ENCODE results near the gene HOXA4. TPM values are rescaled to one million over a fixed set of nuclear protein-coding genes. Genes with fewer than 3 reads are reported as not detected.

Gene HOXA4
- total and polyA plus RNA-seq, 10 of the 15 experiments (the other 5 are each of a cell fraction or from before 2014, with no cell fraction given): 0.07 TPM; not detected in 9

DNA sequence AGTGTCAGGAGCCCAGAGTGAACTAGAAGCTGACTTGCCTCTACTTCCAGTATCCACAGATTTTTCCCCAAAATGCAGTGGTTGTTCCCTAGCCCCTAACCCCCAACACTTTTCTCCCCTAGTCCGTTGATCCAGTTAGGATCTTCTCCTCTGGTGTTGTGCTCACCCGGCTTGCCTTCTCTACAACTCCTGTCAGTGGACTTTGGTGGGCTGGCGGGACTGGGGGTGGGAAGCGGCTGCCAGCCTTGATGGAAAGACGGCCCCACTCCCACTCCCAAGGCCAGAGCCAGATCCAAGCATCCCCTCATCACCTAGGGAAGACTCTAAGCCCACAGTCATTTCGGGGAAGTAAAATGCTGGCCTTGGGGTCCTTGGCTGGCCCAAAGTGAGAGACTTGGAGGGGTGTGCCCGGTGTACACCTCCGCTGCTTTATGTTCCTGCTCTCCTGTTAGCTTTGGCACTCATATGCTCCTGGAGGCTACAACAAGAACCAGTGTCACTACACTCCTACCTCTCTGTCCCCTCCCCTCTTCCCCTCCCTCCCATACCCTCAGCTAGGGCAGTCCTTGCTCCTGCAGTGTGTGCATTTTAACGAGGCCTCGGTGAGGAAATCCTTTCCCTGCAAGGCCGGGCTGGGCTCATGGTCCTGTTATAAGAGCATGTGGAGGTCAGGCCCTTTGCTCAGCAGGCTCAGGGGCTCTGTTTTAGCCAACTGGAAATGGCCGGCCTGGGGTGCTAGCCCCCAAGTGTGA is 44.5 kb upstream of the HOXA4 start:
- H3K4me3 ChIP-seq: no peak overlapping the region
- no peak for DNase-seq (ENCODE audit: low read depth, low spot score)
- no peaks in the 10 kb centered on the region for H3K36me3 ChIP-seq (ENCODE audit: control insufficient read depth in 2 of 2, insufficient read depth in 2 of 2, low read length in 1 of 2)
- H4K20me1 ChIP-seq (ENCODE audit: control insufficient read depth, insufficient read depth): no peaks in the 10 kb centered on the region
- no peak for ATAC-seq
- no peaks in the 10 kb centered on the region for H3K4me1 ChIP-seq (ENCODE audit: control insufficient read depth, insufficient read depth, low read length)
- ChIA-PET POLR2A (no interaction called here), RAD21 (ENCODE audit: unreplicated experiment) (no interaction called here), CTCF (no interaction called here), SMC1A (ENCODE audit: uncharacterized antibody, unreplicated experiment) (no interaction called here)
- H3K27me3 ChIP-seq (replicated peaks in 1 of 2; ENCODE audit: control insufficient read depth in 2 of 2, insufficient read depth in 2 of 2, low read length in 1 of 2): peaks cover 15 to 23% of the 10 kb centered on the region in 2 experiments
- no peak overlapping the region for H3K27ac ChIP-seq (ENCODE audit: control insufficient read depth, insufficient read depth)
- no peak for FAIRE-seq
- H3K9ac ChIP-seq (ENCODE audit: control insufficient read depth, insufficient read depth, low read length): no peak overlapping the region
- no TSS peak for BruUV-seq (replicated peaks)
- in situ Hi-C loops (cut with MboI): loop anchor here (25.0 kb wide), 1 partner anchor 1088 kb away; no protein-coding TSS in a partner anchor
- no peak overlapping the region for H2AFZ ChIP-seq (ENCODE audit: control insufficient read depth, low read depth, low read length)
- no peaks in the 10 kb centered on the region; the same call in 2 of the 3 replicates for H3K9me3 ChIP-seq (replicated peaks; ENCODE audit: control insufficient read depth, insufficient read depth, low read length)
- H3K79me2 ChIP-seq (ENCODE audit: control insufficient read depth, insufficient read depth, low read length): no peaks in the 10 kb centered on the region
- intact Hi-C loops (cut with micrococcal nuclease; ENCODE audit: unreplicated experiment): no loop called here
- no peak overlapping the region for H3K4me2 ChIP-seq (ENCODE audit: control insufficient read depth, insufficient read depth)
- 64% methylated on average over 12 of the region's 12 CpGs for WGBS (ENCODE audit: insufficient coverage, insufficient replicate concordance, low lambda C conversion rate, missing lambda C conversion rate)
- TF ChIP-seq, protein P1, sequence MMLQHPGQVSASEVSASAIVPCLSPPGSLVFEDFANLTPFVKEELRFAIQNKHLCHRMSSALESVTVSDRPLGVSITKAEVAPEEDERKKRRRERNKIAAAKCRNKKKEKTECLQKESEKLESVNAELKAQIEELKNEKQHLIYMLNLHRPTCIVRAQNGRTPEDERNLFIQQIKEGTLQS (IDR thresholded peaks at IDR 0.05; ENCODE audit: borderline replicate concordance, extremely low read depth, low read depth, low read length): no peak
- TF ChIP-seq RBBP5 (conservative IDR thresholded peaks at IDR 0.05): no peak
- TF ChIP-seq EGR1 (IDR thresholded peaks at IDR 0.05; ENCODE audit: borderline replicate concordance in 1 of 2, low read depth in 2 of 2, low read length in 2 of 2): no peak
- TF ChIP-seq, protein P2, sequence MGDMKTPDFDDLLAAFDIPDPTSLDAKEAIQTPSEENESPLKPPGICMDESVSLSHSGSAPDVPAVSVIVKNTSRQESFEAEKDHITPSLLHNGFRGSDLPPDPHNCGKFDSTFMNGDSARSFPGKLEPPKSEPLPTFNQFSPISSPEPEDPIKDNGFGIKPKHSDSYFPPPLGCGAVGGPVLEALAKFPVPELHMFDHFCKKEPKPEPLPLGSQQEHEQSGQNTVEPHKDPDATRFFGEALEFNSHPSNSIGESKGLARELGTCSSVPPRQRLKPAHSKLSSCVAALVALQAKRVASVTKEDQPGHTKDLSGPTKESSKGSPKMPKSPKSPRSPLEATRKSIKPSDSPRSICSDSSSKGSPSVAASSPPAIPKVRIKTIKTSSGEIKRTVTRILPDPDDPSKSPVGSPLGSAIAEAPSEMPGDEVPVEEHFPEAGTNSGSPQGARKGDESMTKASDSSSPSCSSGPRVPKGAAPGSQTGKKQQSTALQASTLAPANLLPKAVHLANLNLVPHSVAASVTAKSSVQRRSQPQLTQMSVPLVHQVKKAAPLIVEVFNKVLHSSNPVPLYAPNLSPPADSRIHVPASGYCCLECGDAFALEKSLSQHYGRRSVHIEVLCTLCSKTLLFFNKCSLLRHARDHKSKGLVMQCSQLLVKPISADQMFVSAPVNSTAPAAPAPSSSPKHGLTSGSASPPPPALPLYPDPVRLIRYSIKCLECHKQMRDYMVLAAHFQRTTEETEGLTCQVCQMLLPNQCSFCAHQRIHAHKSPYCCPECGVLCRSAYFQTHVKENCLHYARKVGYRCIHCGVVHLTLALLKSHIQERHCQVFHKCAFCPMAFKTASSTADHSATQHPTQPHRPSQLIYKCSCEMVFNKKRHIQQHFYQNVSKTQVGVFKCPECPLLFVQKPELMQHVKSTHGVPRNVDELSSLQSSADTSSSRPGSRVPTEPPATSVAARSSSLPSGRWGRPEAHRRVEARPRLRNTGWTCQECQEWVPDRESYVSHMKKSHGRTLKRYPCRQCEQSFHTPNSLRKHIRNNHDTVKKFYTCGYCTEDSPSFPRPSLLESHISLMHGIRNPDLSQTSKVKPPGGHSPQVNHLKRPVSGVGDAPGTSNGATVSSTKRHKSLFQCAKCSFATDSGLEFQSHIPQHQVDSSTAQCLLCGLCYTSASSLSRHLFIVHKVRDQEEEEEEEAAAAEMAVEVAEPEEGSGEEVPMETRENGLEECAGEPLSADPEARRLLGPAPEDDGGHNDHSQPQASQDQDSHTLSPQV (IDR thresholded peaks at IDR 0.05): no peak
- no peak for TF ChIP-seq BHLHE40 (IDR thresholded peaks at IDR 0.05; ENCODE audit: borderline replicate concordance in 1 of 2, low read depth in 2 of 2, low read length in 1 of 2)
- TF ChIP-seq, protein P3, sequence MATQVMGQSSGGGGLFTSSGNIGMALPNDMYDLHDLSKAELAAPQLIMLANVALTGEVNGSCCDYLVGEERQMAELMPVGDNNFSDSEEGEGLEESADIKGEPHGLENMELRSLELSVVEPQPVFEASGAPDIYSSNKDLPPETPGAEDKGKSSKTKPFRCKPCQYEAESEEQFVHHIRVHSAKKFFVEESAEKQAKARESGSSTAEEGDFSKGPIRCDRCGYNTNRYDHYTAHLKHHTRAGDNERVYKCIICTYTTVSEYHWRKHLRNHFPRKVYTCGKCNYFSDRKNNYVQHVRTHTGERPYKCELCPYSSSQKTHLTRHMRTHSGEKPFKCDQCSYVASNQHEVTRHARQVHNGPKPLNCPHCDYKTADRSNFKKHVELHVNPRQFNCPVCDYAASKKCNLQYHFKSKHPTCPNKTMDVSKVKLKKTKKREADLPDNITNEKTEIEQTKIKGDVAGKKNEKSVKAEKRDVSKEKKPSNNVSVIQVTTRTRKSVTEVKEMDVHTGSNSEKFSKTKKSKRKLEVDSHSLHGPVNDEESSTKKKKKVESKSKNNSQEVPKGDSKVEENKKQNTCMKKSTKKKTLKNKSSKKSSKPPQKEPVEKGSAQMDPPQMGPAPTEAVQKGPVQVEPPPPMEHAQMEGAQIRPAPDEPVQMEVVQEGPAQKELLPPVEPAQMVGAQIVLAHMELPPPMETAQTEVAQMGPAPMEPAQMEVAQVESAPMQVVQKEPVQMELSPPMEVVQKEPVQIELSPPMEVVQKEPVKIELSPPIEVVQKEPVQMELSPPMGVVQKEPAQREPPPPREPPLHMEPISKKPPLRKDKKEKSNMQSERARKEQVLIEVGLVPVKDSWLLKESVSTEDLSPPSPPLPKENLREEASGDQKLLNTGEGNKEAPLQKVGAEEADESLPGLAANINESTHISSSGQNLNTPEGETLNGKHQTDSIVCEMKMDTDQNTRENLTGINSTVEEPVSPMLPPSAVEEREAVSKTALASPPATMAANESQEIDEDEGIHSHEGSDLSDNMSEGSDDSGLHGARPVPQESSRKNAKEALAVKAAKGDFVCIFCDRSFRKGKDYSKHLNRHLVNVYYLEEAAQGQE (IDR thresholded peaks at IDR 0.05; ENCODE audit: low read depth, low read length): no peak
- TF ChIP-seq ATF7 (IDR thresholded peaks at IDR 0.05; ENCODE audit: low read depth): no peak
- TF ChIP-seq, protein P4, sequence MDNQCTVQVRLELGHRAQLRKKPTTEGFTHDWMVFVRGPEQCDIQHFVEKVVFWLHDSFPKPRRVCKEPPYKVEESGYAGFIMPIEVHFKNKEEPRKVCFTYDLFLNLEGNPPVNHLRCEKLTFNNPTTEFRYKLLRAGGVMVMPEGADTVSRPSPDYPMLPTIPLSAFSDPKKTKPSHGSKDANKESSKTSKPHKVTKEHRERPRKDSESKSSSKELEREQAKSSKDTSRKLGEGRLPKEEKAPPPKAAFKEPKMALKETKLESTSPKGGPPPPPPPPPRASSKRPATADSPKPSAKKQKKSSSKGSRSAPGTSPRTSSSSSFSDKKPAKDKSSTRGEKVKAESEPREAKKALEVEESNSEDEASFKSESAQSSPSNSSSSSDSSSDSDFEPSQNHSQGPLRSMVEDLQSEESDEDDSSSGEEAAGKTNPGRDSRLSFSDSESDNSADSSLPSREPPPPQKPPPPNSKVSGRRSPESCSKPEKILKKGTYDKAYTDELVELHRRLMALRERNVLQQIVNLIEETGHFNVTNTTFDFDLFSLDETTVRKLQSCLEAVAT (IDR thresholded peaks at IDR 0.05): no peak
- TF ChIP-seq, protein P5, sequence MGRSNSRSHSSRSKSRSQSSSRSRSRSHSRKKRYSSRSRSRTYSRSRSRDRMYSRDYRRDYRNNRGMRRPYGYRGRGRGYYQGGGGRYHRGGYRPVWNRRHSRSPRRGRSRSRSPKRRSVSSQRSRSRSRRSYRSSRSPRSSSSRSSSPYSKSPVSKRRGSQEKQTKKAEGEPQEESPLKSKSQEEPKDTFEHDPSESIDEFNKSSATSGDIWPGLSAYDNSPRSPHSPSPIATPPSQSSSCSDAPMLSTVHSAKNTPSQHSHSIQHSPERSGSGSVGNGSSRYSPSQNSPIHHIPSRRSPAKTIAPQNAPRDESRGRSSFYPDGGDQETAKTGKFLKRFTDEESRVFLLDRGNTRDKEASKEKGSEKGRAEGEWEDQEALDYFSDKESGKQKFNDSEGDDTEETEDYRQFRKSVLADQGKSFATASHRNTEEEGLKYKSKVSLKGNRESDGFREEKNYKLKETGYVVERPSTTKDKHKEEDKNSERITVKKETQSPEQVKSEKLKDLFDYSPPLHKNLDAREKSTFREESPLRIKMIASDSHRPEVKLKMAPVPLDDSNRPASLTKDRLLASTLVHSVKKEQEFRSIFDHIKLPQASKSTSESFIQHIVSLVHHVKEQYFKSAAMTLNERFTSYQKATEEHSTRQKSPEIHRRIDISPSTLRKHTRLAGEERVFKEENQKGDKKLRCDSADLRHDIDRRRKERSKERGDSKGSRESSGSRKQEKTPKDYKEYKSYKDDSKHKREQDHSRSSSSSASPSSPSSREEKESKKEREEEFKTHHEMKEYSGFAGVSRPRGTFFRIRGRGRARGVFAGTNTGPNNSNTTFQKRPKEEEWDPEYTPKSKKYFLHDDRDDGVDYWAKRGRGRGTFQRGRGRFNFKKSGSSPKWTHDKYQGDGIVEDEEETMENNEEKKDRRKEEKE (IDR thresholded peaks at IDR 0.05): no peak
